Cardiac septum (tissue), 1 donor: ENCODE measurements around the gene OGFOD2. TPM values are rescaled to one million over a fixed set of nuclear protein-coding genes. Genes with fewer than 3 reads are reported as not detected.

Source experiments
- DNase-seq: peaks from one replicate; pipeline ENCODE4 v3.0.0-alpha.2; 2020; ENCODE audit warnings: low spot score
- intact Hi-C: fragments of 100-400 bp; cut with DNase I; formaldehyde crosslinking; loops from one replicate; pipeline ENCODE4 v1.14.0; 2022
- total RNA-seq: library from RNA; stranded (reverse); fragmentation: NEBNext Ultra II Directional; extraction: Animal tissue kit (Norgen Biotek cat#: 25700); gene quantifications from one replicate; pipeline ENCODE4 v1.2.1, GENCODE V29; 2021
- donor health status: DM: no; HTN: no; CAD: no.

The OGFOD2 gene
- total RNA-seq, 1 donor from 2014 or later: 10.6 TPM

DNA sequence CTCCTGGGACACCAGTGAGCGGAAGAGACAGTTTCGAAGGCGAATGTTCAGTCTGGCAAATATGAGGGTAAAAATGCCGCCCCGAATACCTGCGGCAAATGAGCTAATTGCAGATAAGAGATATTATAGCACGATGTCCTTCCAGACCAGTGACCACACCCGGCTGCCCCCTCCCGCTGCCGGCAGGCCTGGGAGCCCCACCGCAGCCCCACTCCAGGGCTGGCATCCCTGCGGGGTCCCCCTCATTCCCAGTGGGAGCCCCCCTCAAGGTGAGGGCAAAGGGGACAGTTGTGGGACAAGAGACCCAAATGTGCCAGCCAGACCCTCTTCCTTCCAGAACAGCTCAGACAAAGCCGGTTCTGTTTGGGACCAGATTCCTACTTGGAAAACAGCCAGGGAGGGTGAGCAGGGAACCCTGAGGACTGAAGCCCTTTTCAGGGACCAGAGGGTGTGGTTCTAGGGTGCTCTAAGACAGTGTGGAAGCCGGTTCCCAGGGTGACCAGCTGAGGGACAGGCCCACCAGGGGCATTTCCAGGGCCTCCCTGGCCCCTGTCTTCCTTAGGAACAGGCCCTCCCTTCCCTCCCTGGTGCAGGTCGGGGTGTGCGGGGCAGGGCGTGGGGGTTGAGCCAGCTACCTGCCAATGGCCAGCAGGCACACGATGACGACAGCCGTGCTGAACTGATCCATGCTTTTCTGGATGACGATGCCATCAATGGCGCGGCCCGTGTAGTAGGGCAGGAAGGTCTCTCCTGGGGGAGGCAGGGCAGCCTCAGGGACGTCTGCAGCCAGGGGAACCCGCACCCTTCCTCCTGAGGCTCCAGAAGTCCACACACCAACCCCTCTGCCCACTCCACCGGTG, 25.0 kb upstream of the OGFOD2 start:
- DNase-seq: no peak
- intact Hi-C loops: no loop called here

- DNase-seq: no peak
Measured at GRCh38 chr12:122951406-122951805, 23.6 kb upstream of the OGFOD2 start.

DNA sequence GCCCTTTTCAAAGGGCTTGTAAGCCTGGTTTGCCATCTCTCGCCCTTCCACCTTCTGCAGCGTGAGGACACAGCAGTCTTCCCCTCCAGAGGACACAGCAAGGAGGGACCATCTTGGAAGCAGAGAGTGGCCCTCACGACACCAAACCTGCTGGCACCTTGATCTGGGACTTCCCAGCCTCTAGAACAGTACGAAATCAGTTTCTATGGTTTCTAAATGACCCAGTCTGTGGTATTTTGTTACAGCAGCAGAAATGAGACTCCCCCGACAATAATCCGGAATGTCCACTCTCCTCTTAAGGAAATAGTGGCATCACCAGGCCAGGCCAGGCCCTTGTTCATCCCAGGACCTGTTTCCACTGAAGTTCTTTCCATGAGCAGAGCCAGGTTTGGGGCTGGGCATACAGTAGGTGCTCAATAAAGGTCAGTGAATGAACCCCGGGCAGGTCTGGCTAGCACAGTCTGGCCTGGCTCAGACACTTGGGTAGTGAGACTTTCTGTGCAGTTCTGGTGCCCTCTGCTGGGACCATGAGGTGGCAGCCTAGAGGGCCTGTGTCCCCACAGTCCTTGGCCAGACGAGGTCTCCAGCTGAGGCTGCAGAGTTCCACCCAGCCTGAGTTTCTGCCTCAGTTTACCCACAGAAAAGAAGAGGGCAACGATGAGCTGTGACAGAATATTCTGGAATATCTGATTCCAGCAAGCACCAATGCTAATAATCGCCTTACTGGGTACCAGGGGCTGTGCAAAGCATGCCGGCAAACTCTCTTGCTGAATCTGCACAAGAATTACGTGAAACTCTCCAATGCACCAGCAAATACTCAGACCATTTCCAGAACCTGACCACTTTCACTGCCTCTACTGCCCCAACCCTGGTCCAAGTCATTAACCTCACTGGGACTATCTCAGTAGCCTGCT, 22.8 kb upstream of the OGFOD2 start:
- peak; percentile 92 for DNase-seq
- intact Hi-C loops: loop anchor here (1.0 to 2.0 kb wide), 2 partner anchors 92 to 159 kb away; no protein-coding TSS in a partner anchor

More at GRCh38 chr12:122951406-122951805, 23.6 kb upstream of the OGFOD2 start:
- intact Hi-C loops: no loop called here

DNA sequence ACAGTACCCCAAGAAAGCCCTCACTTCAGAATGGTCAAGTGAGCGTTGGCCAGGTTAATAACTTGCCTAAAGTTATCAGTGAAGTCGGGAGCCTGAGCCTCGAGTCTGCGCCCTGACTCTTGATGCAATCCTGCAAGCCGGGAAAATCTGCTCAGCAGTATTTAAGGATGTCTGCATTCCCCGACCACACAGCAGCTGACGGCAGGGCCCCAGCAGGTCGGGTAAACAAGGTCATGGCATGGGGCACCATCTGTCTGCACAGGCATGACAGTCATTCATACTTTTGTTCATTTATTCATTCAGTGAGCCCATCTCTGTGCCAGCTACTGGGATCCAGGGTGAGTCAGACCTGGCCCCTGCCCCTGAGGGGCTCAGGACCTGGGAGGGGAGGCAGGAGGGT, 19.9 kb upstream of the OGFOD2 start:
- intact Hi-C loops: no loop called here
- DNase-seq: no peak

DNA sequence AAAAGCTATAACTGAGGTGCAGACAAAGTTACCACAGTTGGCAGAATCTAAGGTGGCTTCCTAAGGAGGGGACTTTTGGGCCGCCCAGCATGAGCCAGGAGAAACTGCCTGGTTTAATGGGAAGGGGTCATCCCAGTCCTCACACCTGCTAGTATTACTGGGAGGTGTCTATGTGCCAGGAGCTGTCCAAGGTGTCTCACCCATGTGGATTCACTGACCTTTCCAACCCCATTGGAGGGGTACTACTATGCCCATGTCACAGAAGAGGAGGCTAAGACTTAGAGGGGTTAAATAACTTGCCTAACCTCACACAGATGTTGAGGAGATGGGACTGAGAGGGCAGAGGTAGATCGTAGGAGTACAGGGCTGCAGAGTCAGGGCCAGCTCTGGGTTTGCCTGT, 19.0 kb upstream of the OGFOD2 start:
- intact Hi-C loops: no loop called here
- no peak for DNase-seq

DNA sequence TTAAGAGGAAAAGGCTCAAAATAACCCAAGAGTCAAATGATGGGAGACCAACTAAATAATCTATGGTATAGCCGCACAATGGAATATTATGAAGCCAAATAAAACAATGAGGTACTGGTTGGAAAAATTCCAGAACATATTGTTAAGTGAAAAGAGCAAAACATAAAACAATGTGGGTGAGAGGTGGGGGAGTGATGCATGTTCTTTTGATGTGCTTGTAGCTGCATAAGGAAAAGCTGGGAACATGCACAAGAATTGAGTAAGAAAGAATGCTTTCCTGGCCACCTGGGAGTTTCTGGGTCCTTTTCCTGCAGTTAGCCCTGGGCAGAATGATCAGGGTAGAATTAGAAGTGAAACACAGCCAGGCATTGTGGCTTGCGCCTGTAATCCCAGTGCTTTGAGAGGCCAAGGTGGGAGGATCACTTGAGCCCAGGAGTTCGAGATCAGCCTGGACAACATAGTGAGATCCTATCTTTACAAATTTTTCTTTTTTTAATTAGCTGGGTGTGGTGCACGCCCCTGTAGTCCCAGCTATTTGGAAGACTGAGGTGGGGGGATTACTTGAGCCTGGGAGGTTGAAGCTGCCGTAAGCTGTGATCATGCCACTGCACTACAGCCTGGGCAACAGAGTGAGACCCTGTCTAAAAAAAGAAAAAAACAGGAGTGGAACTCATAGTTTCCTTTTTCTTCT, 16.7 kb upstream of the OGFOD2 start:
- DNase-seq: no peak
- intact Hi-C loops: no loop called here

DNA sequence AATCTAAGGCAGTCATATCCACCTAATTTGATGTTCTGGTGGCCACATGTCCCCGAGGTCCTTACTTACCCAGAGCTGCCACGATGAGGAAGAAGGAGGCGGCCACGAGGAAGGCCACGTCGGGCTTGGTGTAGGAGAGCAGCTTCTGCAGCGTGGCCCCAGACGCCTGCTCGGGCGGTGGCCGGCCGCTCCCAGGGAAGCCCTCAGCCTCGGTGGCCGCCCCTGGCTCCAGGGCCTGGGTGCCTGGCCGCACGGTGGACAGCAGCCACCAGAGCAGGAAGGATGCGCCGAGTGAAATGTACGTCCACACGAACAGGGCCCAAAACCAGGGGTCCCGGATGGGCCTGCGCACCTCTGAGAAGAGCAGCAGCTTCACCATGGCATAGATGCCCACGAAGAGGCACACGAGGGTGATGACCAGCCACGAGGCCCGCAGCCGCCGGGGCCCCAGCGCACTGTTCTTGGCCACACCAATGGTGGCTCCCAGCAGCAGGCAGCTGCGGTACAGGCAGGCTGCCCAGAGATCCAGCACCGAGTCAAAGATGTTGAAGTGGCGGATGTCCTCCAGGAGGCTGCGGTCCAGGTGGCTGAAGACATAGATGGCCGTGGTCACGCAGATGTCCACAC, 15.4 kb upstream of the OGFOD2 start:
- no peak for DNase-seq
- intact Hi-C loops: no loop called here

- intact Hi-C loops: no loop called here
Measured at GRCh38 chr12:122960193-122960569, 14.9 kb upstream of the OGFOD2 start.

DNA sequence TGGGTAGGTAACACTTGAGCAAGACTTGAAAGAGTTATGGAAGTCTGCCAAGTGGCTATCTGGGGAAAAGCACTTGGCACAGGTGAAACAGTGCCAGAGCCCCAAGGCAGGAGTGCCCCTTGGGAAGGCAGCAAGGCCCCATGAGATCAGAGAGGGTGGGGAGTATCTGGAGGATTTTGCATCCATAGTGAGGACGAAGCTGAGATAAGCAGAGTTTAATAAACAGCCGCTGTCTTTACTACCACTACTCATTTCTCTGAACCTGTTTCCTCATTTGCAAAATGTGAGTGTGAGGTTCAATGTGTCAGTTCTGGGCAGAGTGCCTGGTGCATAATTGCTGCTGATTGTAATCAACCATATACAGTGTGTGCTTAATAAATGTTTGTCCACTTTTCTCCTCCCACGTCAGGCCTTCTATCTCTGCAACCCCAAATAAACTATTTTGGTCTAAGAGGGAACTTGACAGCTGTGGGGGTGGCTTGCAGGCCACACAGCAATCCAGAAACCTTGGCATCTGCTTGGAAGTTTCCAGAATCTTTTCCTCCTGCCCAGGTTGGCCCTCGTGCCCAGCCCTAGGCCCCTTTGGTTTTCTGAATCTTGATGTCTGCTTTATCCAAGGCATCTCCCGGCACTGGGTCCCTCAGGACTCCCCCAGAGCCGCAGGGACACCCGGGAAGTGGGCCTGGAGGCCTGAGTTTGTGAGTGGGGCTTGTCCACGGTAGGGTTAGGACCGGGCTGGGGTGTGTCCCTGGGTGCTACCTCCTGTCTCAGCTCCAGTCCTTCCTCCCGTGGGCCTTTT, 13.3 kb upstream of the OGFOD2 start:
- DNase-seq: no peak
- intact Hi-C loops: no loop called here

More at GRCh38 chr12:122960193-122960569, 14.9 kb upstream of the OGFOD2 start:
- DNase-seq: no peak

DNA sequence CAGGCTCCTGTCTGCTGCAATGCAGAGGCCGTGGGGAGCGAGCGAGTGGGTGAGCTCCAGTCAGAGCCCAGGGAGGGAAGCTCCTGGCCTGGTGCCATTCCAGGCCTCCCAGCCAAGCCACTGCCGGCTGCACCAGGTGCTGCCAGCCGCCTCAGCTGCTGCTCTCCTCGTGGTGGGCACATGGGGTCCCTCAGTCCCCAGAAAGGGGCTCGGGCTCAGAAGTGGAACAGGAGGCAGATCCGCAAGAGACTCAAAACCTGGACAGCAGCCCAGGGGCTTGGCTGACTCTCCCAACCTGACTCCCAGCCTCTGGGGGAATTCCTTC, 11.1 kb upstream of the OGFOD2 start:
- DNase-seq: no peak

GRCh38 chr12:122964439-122965257, 10.4 kb upstream of the OGFOD2 start:
- intact Hi-C loops: no loop called here
- no peak for DNase-seq

More for the DNA sequence above, 11.1 kb upstream of the OGFOD2 start:
- intact Hi-C loops: no loop called here

DNA sequence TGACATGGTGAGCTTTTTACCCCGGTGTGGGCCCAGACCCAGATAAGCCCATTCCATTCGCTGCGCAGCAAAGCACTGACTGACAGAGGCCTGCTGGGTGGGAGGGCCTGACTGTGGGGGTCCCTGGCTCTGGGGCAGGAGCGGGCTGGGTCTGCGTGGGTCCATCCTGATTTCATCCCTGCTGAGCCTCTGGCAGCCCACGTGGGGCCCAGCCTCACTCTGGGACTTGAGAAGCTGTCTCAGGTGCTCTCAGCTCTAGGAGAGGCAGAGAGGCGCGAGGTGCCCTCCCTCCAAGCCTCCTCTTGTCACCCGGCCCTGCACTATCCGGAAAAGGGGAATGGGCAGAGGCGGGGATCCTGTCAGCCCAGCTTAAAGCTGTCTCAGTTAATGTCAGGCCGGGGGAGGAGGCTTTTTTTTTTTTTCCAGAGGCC, 9.7 kb upstream of the OGFOD2 start:
- no peak for DNase-seq
- intact Hi-C loops: no loop called here

DNA sequence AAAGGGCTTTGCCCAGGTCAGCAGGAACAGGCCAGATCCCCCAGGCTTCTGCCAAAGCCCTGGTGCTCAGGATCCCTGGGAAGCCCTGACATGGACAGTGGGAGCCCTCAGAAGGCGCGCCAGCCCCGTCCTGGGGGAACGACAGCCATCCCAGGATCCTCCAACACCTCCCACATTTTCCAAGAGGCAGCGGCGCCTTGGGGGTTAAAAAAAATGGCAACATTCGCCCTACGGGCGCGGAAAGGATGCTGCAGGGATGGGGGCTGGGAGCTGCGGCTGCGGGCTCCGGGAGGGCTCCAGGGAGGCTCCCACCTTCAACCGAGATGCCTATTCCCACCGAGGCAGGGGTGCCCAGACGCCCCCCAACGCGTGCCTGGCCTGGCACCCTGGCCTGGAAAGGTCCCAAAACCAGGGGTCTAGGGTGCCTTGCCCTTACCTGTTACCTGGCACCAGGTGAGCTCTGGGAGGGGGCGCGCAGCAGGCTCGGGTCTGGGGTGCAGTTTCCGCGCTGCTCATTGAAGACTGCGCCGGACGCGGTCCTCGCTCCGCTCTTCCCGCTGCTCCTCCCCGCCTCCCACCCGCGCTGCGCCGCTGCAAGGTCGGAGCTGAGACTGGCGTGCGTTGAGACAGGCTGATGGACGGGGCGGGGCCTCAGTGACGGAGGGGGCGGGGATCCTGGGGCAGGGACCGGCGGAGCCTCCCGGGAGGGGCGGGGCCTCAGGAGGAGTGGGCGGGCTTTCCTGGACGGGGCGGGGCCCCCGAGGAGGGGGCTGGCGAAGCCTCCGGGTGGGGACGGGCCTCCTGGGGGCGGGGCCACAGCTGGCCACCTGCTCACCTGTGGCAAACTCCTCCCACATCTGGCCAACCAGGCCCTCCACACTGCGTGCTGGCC, 8.9 kb upstream of the OGFOD2 start, which contains the start of gene ABCB9:
ABCB9 (minus strand) TSS at position 613 of the 892 bp plus-strand sequence. CDS start 6,228 bp downstream, outside the sequence.
- peak; percentile 96 for DNase-seq
- intact Hi-C loops: no loop called here

GRCh38 chr12:122966743-122967550, 8.1 kb upstream of the OGFOD2 start:
- DNase-seq: no peak

GRCh38 chr12:122968104-122968503, 6.9 kb upstream of the OGFOD2 start:
- intact Hi-C loops: no loop called here
- no peak for DNase-seq

More at GRCh38 chr12:122966743-122967550, 8.1 kb upstream of the OGFOD2 start:
- intact Hi-C loops: no loop called here

GRCh38 chr12:122969676-122970075, 5.4 kb upstream of the OGFOD2 start:
- intact Hi-C loops: no loop called here
- DNase-seq: no peak
